ENCODE data around the gene BLID.

The BLID gene

DNA sequence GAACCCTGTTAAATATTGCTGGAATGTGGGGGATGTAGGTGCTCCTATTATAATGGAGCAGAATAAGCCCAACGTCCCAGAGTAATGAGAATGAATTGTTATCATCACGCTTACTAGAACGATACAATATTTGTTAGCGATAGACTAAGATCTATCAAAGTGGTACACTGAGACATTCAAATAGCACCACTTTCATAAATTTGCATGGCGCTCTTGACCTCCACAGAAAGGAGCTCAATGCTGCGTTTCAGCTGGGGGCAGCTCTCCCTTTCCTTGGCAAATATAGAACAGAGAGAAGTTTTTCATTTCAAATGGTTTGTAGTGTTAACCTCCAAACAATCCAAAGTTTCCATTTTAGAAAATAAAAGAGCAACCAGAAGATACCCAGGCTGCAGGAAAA is 38.2 kb upstream of the BLID start:
- no CpG with 5 or more reads among the region's 6 CpGs for WGBS, 2 donors (ENCODE audit: extremely low coverage in 2 of 2, insufficient read length in 2 of 2, insufficient replicate concordance in 1 of 2)
- no peak for DNase-seq (ENCODE audit: low spot score)
- no peak overlapping the region for H2BK12ac ChIP-seq (ENCODE audit: low read length)

DNA sequence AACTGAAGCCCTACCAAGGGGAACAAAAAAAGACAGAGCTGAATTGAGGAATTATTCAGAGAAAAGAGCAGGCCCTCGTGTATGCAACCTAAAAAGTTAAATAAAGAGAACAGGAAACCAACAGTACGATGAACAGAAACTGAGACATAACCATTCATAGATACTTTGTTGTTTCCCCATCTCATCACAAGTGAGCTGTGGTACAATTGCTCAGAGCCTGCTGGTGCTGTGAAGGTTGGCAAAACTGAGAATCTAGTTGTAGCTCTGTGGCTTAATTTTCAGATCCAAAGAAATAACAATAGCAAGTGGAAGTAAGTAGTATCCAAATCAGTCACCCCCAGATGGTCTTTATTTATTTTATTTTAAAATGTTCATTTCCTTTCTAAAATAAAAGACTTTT is 37.7 kb upstream of the BLID start:
- no peak overlapping the region for H3K4ac ChIP-seq (ENCODE audit: low read length)
- no peaks in the 10 kb centered on the region for H3K27me3 ChIP-seq (ENCODE audit: control insufficient read depth in 3 of 3, insufficient read depth in 3 of 3, low read depth in 1 of 3, low read length in 3 of 3)
- no peak overlapping the region for H3K9ac ChIP-seq (ENCODE audit: low read depth, low read length, poor library complexity)
- H4K91ac ChIP-seq (ENCODE audit: low read depth, low read length, poor library complexity): no peak overlapping the region
- no peak overlapping the region for H2AFZ ChIP-seq (ENCODE audit: low read length)
- no peak overlapping the region for H4K8ac ChIP-seq (ENCODE audit: low read depth, low read length)
- no peak overlapping the region for H2BK12ac ChIP-seq (ENCODE audit: low read length)
- H3K79me1 ChIP-seq (ENCODE audit: low read depth, low read length): no peaks in the 10 kb centered on the region
- H3K36me3 ChIP-seq (replicated peaks in 1 of 2; ENCODE audit: control insufficient read depth in 2 of 2, insufficient read depth in 2 of 2, low read length in 2 of 2): no peaks in the 10 kb centered on the region
- no peak overlapping the region for H3K23ac ChIP-seq (ENCODE audit: low read depth, low read length, poor library complexity)
- no peak overlapping the region for H2BK120ac ChIP-seq (ENCODE audit: low read depth, low read length)
- H3K9me3 ChIP-seq (replicated peaks in 1 of 2; ENCODE audit: control insufficient read depth in 2 of 2, insufficient read depth in 1 of 2, low read depth in 1 of 2, low read length in 2 of 2): no peaks in the 10 kb centered on the region
- no peak overlapping the region for H2AK5ac ChIP-seq (ENCODE audit: low read depth, low read length)
- no peak overlapping the region for H2BK5ac ChIP-seq (ENCODE audit: low read length)
- WGBS, 2 donors (ENCODE audit: extremely low coverage in 2 of 2, insufficient read length in 2 of 2, insufficient replicate concordance in 1 of 2): no CpG with 5 or more reads among the region's 2 CpGs
- H2BK15ac ChIP-seq (ENCODE audit: low read length): no peak overlapping the region
- no peak overlapping the region for H3K4me2 ChIP-seq (ENCODE audit: insufficient read depth, low read length, poor library complexity, severe bottlenecking)
- no peak overlapping the region for H3K14ac ChIP-seq (ENCODE audit: low read length)
- H3K18ac ChIP-seq (ENCODE audit: low read length): no peak overlapping the region
- DNase-seq (ENCODE audit: low spot score): no peak
- H3K4me1 ChIP-seq (ENCODE audit: control insufficient read depth in 2 of 2, insufficient read depth in 1 of 2, low read depth in 1 of 2, low read length in 2 of 2): peaks cover under 1 to 2% of the 10 kb centered on the region in 2 donors
- no peak overlapping the region for H3K4me3 ChIP-seq (ENCODE audit: low read length in 2 of 2)
- H3K27ac ChIP-seq (replicated peaks; ENCODE audit: low read length): no peak overlapping the region

More for the DNA sequence above, 38.2 kb upstream of the BLID start:
- Histone ChIP-seq H2BK120ac (ENCODE audit: low read depth, low read length) (no peak overlapping the region), H3K23ac (ENCODE audit: low read depth, low read length, poor library complexity) (no peak overlapping the region), H3K27ac (replicated peaks; ENCODE audit: low read length) (no peak overlapping the region), H2BK5ac (ENCODE audit: low read length) (no peak overlapping the region), H3K4me3 (ENCODE audit: low read length in 2 of 2) (no peak overlapping the region), H3K9ac (ENCODE audit: low read depth, low read length, poor library complexity) (no peak overlapping the region), H3K18ac (ENCODE audit: low read length) (no peak overlapping the region), H2BK15ac (ENCODE audit: low read length) (no peak overlapping the region), H3K4me2 (ENCODE audit: insufficient read depth, low read length, poor library complexity, severe bottlenecking) (no peak overlapping the region), H3K4me1 (ENCODE audit: control insufficient read depth in 2 of 2, insufficient read depth in 1 of 2, low read depth in 1 of 2, low read length in 2 of 2) (peaks cover 4 to 5% of the 10 kb centered on the region in 2 donors), H3K9me3 (replicated peaks in 1 of 2; ENCODE audit: control insufficient read depth in 2 of 2, insufficient read depth in 1 of 2, low read depth in 1 of 2, low read length in 2 of 2) (no peaks in the 10 kb centered on the region), H3K36me3 (replicated peaks in 1 of 2; ENCODE audit: control insufficient read depth in 2 of 2, insufficient read depth in 2 of 2, low read length in 2 of 2) (no peaks in the 10 kb centered on the region), H2AK5ac (ENCODE audit: low read depth, low read length) (no peak overlapping the region), H2AFZ (ENCODE audit: low read length) (no peak overlapping the region), H3K27me3 (ENCODE audit: control insufficient read depth in 3 of 3, insufficient read depth in 3 of 3, low read depth in 1 of 3, low read length in 3 of 3) (no peaks in the 10 kb centered on the region), H4K8ac (ENCODE audit: low read depth, low read length) (no peak overlapping the region), H3K14ac (ENCODE audit: low read length) (no peak overlapping the region), H3K4ac (ENCODE audit: low read length) (no peak overlapping the region), H4K91ac (ENCODE audit: low read depth, low read length, poor library complexity) (no peak overlapping the region), H3K79me1 (ENCODE audit: low read depth, low read length) (no peaks in the 10 kb centered on the region)

DNA sequence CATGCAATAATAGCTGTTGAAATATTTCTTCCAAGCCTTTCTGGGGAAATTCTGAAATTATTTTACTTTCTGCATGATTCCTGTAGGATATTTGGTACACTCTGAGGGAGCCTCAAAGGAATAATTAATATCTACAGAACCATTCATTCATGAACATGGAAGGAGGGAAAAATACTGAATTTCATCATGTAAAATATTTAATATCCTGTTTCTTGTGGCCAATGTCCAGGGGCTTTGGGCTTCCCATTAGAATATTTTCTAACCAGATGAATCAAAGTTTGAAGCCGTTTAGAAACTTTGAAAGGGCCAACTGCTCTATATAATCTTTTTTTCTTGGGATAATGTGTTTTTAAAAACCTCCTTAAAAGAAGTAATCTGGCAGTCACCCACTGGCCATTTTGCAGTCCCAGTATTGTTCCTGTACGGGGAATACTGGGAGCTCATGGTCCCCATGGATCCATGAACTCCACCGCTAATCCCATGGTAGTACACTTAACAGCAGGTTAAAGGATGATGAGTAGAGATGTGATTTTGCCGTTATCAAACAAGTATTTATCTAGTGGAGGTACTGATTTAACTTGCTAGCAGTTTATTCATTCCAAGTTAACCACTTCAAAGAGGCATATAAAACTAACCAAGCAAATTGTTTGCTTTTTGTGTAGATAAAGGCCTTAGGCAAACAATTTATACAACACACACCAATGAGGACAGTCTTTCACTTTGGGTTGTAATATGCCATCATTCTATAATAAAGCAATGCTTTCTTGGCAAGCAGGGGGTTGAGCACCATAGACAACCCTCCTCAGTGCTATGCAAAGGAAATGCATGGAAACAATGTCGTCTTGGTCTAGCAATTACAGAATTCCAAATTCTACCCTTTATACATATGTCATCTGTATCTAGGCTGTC is 34.5 kb upstream of the BLID start:
- Histone ChIP-seq H2BK15ac (ENCODE audit: low read length) (no peak overlapping the region), H4K91ac (ENCODE audit: low read depth, low read length, poor library complexity) (no peak overlapping the region), H3K18ac (ENCODE audit: low read length) (no peak overlapping the region), H2BK5ac (ENCODE audit: low read length) (no peak overlapping the region), H2AFZ (ENCODE audit: low read length) (no peak overlapping the region), H3K79me1 (ENCODE audit: low read depth, low read length) (no peaks in the 10 kb centered on the region), H3K4me3 (ENCODE audit: low read length in 2 of 2) (no peak overlapping the region), H2AK5ac (ENCODE audit: low read depth, low read length) (no peak overlapping the region), H3K27ac (replicated peaks; ENCODE audit: low read length) (no peak overlapping the region), H3K9me3 (replicated peaks in 1 of 2; ENCODE audit: control insufficient read depth in 2 of 2, insufficient read depth in 1 of 2, low read depth in 1 of 2, low read length in 2 of 2) (no peaks in the 10 kb centered on the region), H3K27me3 (ENCODE audit: control insufficient read depth in 3 of 3, insufficient read depth in 3 of 3, low read depth in 1 of 3, low read length in 3 of 3) (no peaks in the 10 kb centered on the region), H3K9ac (ENCODE audit: low read depth, low read length, poor library complexity) (no peak overlapping the region), H3K4ac (ENCODE audit: low read length) (no peak overlapping the region), H3K4me1 (ENCODE audit: control insufficient read depth in 2 of 2, insufficient read depth in 1 of 2, low read depth in 1 of 2, low read length in 2 of 2) (no peaks in the 10 kb centered on the region), H3K23ac (ENCODE audit: low read depth, low read length, poor library complexity) (no peak overlapping the region), H3K4me2 (ENCODE audit: insufficient read depth, low read length, poor library complexity, severe bottlenecking) (no peak overlapping the region), H4K8ac (ENCODE audit: low read depth, low read length) (no peak overlapping the region), H2BK120ac (ENCODE audit: low read depth, low read length) (no peak overlapping the region), H3K14ac (ENCODE audit: low read length) (no peak overlapping the region), H3K36me3 (replicated peaks in 1 of 2; ENCODE audit: control insufficient read depth in 2 of 2, insufficient read depth in 2 of 2, low read length in 2 of 2) (no peaks in the 10 kb centered on the region), H2BK12ac (ENCODE audit: low read length) (no peak overlapping the region)
- WGBS, 2 donors (ENCODE audit: extremely low coverage in 2 of 2, insufficient read length in 2 of 2, insufficient replicate concordance in 1 of 2): no CpG with 5 or more reads among the region's 5 CpGs
- no peak for DNase-seq (ENCODE audit: low spot score)

DNA sequence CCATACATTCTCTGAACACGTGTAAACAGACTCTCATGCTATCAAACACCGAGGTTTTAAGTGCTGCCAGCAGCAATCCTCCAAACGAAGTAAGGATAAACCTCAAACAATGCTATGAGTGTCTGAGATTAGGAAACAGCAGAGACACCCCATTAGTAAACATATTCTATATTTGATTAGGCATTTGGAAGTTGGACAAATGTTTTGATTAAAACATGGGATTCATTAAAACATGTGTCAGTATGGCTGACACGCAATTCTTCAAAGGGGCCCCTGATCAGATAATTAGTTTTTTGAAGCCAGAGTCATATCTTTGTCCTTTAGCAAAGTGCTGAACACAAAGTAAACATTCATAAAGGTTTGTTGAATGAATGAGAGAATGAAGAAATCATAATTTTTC is 33.2 kb upstream of the BLID start:
- Histone ChIP-seq H3K4ac (ENCODE audit: low read length) (no peak overlapping the region), H3K4me1 (ENCODE audit: control insufficient read depth in 2 of 2, insufficient read depth in 1 of 2, low read depth in 1 of 2, low read length in 2 of 2) (no peaks in the 10 kb centered on the region)
- no peak for DNase-seq (ENCODE audit: low spot score)

More for the DNA sequence above, 33.2 kb upstream of the BLID start:
- Histone ChIP-seq H3K14ac (ENCODE audit: low read length) (no peak overlapping the region), H2AFZ (ENCODE audit: low read length) (no peak overlapping the region), H3K9me3 (replicated peaks in 1 of 2; ENCODE audit: control insufficient read depth in 2 of 2, insufficient read depth in 1 of 2, low read depth in 1 of 2, low read length in 2 of 2) (no peaks in the 10 kb centered on the region), H2BK12ac (ENCODE audit: low read length) (no peak overlapping the region), H3K4me3 (ENCODE audit: low read length in 2 of 2) (no peak overlapping the region), H3K36me3 (replicated peaks in 1 of 2; ENCODE audit: control insufficient read depth in 2 of 2, insufficient read depth in 2 of 2, low read length in 2 of 2) (no peaks in the 10 kb centered on the region), H2BK120ac (ENCODE audit: low read depth, low read length) (no peak overlapping the region), H3K23ac (ENCODE audit: low read depth, low read length, poor library complexity) (no peak overlapping the region), H3K27me3 (ENCODE audit: control insufficient read depth in 3 of 3, insufficient read depth in 3 of 3, low read depth in 1 of 3, low read length in 3 of 3) (no peaks in the 10 kb centered on the region), H3K4me2 (ENCODE audit: insufficient read depth, low read length, poor library complexity, severe bottlenecking) (no peak overlapping the region), H3K27ac (replicated peaks; ENCODE audit: low read length) (no peak overlapping the region), H3K9ac (ENCODE audit: low read depth, low read length, poor library complexity) (no peak overlapping the region), H2AK5ac (ENCODE audit: low read depth, low read length) (no peak overlapping the region), H2BK5ac (ENCODE audit: low read length) (no peak overlapping the region), H4K91ac (ENCODE audit: low read depth, low read length, poor library complexity) (no peak overlapping the region), H3K18ac (ENCODE audit: low read length) (no peak overlapping the region), H4K8ac (ENCODE audit: low read depth, low read length) (no peak overlapping the region), H3K79me1 (ENCODE audit: low read depth, low read length) (no peaks in the 10 kb centered on the region), H2BK15ac (ENCODE audit: low read length) (no peak overlapping the region)
- no CpG with 5 or more reads among the region's 4 CpGs for WGBS, 2 donors (ENCODE audit: extremely low coverage in 2 of 2, insufficient read length in 2 of 2, insufficient replicate concordance in 1 of 2)

Measured in neuronal stem cell (in vitro differentiated cells).